Lower leg skin (tissue), 3 donors: ENCODE data around the gene OR8G1.

Experiments
- POLR2A ChIP-seq, 2 donors: fragments of 450-650 bp; IDR thresholded peaks; one replicate each; pipeline ENCODE4 v1.6.1; 2016 to 2017; ENCODE audit warnings: antibody characterized with exemption in 2 of 2, mild to moderate bottlenecking in 1 of 2, moderate library complexity in 1 of 2
- TF ChIP-seq, protein P1 (sequence below), 3 donors: fragments of 450-650 bp; IDR thresholded peaks; one replicate each; pipeline ENCODE4 v1.5.1; 2016; ENCODE audit warnings: antibody characterized with exemption in 3 of 3, mild to moderate bottlenecking in 3 of 3, moderate library complexity in 2 of 3

DNA sequence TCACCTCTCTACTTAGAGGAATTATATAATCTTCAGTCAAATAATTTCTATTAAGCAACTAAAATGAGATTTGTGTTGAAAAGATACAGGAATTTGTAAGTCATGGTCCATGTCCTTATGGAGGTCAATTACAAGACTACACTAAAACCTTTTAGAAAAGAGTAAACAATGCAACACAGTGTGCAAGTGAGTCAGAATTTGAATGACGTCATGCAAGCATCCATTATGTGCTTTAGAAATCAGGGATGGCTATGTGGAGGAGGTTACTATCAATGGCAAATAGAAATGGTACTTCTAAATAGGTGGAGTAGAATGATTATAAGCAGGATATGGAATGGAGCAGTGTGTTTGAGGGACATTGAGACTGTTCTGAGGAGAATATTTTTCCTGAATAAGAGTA, 41.2 kb upstream of the OR8G1 start:
- no peak for TF ChIP-seq POLR2A (IDR thresholded peaks at IDR 0.05)
- TF ChIP-seq, protein P1, sequence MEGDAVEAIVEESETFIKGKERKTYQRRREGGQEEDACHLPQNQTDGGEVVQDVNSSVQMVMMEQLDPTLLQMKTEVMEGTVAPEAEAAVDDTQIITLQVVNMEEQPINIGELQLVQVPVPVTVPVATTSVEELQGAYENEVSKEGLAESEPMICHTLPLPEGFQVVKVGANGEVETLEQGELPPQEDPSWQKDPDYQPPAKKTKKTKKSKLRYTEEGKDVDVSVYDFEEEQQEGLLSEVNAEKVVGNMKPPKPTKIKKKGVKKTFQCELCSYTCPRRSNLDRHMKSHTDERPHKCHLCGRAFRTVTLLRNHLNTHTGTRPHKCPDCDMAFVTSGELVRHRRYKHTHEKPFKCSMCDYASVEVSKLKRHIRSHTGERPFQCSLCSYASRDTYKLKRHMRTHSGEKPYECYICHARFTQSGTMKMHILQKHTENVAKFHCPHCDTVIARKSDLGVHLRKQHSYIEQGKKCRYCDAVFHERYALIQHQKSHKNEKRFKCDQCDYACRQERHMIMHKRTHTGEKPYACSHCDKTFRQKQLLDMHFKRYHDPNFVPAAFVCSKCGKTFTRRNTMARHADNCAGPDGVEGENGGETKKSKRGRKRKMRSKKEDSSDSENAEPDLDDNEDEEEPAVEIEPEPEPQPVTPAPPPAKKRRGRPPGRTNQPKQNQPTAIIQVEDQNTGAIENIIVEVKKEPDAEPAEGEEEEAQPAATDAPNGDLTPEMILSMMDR (IDR thresholded peaks at IDR 0.05), result no peak
